HL-60 (cell line): ENCODE measurements around the gene TMEM255B.

Experiments
- DNase-seq, 2 experiments: peaks; one replicate each; pipeline ENCODE4 v3.0.0-alpha.2; 2010 to 2020; ENCODE audit warnings: low read depth in 1 of 2, low spot score in 1 of 2
- H3K27ac ChIP-seq: fragments of 250-450 bp; sonication (Bioruptor Pico); replicated peaks from 2 replicates; pipeline ENCODE4 v1.5.1; 2020; ENCODE audit warnings: mild to moderate bottlenecking, moderate library complexity
- H3K27me3 ChIP-seq: fragments of 250-450 bp; sonication (Bioruptor Pico); 2 replicates; pipeline ENCODE4 v1.5.1; 2021; ENCODE audit warnings: mild to moderate bottlenecking, moderate library complexity; ENCODE audit not compliant: insufficient read depth, poor library complexity, severe bottlenecking
- H3K4me3 ChIP-seq: replicated peaks from 2 replicates; pipeline ENCODE4 v1.5.1; 2011; ENCODE audit warnings: mild to moderate bottlenecking, control low read depth, low read length; ENCODE audit not compliant: insufficient read depth
- CTCF ChIP-seq: IDR thresholded peaks from one replicate; pipeline ENCODE4 v1.5.1; 2011; ENCODE audit warnings: low read length, control low read depth, inconsistent platforms; ENCODE audit not compliant: insufficient read depth
- GABPA ChIP-seq: IDR thresholded peaks from 2 replicates; pipeline ENCODE4 v1.6.1; 2012; ENCODE audit warnings: low read depth
- POLR2AphosphoS5 ChIP-seq: IDR thresholded peaks from 2 replicates; pipeline ENCODE4 v1.6.1; 2012; ENCODE audit warnings: low read depth
- SPI1 ChIP-seq: IDR thresholded peaks from 2 replicates; pipeline ENCODE4 v1.6.1; 2012; ENCODE audit warnings: low read depth, mild to moderate bottlenecking, borderline replicate concordance
- TF ChIP-seq, protein P1 (sequence below): IDR thresholded peaks from 2 replicates; pipeline ENCODE4 v1.6.1; 2012; ENCODE audit warnings: low read depth; ENCODE audit not compliant: insufficient replicate concordance

Gene TMEM255B

GRCh38 chr13:113855012-113855921 lies 96.2 kb downstream of the TMEM255B start:
- no peak for DNase-seq
- TF ChIP-seq GABPA, result no peak
- no peak for TF ChIP-seq POLR2AphosphoS5
- no peak; the same call in 1 of the 2 replicates for TF ChIP-seq SPI1
- TF ChIP-seq CTCF, result no peak
- TF ChIP-seq, protein P1, sequence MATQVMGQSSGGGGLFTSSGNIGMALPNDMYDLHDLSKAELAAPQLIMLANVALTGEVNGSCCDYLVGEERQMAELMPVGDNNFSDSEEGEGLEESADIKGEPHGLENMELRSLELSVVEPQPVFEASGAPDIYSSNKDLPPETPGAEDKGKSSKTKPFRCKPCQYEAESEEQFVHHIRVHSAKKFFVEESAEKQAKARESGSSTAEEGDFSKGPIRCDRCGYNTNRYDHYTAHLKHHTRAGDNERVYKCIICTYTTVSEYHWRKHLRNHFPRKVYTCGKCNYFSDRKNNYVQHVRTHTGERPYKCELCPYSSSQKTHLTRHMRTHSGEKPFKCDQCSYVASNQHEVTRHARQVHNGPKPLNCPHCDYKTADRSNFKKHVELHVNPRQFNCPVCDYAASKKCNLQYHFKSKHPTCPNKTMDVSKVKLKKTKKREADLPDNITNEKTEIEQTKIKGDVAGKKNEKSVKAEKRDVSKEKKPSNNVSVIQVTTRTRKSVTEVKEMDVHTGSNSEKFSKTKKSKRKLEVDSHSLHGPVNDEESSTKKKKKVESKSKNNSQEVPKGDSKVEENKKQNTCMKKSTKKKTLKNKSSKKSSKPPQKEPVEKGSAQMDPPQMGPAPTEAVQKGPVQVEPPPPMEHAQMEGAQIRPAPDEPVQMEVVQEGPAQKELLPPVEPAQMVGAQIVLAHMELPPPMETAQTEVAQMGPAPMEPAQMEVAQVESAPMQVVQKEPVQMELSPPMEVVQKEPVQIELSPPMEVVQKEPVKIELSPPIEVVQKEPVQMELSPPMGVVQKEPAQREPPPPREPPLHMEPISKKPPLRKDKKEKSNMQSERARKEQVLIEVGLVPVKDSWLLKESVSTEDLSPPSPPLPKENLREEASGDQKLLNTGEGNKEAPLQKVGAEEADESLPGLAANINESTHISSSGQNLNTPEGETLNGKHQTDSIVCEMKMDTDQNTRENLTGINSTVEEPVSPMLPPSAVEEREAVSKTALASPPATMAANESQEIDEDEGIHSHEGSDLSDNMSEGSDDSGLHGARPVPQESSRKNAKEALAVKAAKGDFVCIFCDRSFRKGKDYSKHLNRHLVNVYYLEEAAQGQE, result no peak
- Histone ChIP-seq H3K4me3 (no peak overlapping the region), H3K27ac (no peak overlapping the region), H3K27me3 (peaks cover 2% of the 10 kb centered on the region)

DNA sequence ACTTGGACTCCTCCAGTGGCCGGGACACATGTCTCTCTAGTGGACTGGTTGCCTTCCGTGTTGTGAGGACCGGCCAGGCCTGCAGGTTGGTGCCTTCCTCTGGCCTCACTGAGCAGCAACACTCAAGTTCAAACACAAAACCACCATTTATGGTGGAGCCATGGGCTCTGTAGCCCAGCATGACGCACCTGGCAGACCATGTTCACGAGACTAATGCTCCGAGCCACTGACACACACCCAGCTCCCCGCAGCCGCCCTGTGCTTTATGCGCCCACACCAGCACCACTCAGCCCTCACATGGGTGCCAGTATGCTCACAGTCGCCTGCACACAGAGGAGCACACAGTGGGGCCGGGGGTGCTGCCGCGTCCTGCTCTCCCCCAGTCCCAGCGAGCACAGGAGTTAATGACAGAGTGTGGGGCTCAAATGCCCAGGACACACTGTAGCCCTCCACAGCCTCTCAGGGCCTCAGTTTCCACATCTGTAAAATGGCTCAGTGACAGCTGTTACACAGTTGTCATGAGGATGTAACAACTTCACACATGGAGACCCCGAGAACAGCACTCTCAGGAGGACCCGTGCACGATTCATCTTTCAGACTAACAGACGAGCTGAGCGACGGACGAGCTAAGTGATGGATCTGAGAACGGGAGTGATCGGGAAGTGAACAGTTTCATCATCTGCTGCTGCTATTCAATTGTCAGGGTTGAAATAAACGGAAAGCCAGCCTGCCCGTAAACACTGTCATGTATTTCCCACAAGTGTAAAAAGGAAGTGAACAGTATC lies 97.1 kb downstream of the TMEM255B start:
- peaks cover 5% of the 10 kb centered on the region for H3K27me3 ChIP-seq
- TF ChIP-seq POLR2AphosphoS5 (no peak), CTCF (no peak), GABPA (no peak), SPI1 (no peak)
- TF ChIP-seq, protein P1, result no peak
- DNase-seq, result no peak
- no peak overlapping the region for H3K27ac ChIP-seq
- no peak overlapping the region for H3K4me3 ChIP-seq

DNA sequence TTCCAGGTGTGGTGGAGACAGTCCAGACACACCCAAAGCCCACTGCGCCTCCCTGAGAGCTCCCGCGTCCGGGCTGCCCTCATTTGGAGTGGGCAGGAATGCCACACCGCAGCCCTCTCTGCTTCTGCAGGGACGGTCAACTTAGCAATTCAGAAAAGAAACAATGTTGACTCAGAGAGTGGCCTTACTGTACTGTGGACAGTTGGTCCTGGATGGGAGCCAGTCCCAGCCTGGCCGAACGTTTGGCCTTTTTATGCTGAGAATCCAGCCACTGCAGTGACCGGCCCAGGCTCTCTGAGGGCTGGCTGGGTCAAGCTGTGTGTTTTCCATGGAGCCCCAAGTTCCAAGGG lies 97.7 kb downstream of the TMEM255B start:
- Histone ChIP-seq H3K27ac (no peak overlapping the region), H3K27me3 (peaks cover 8% of the 10 kb centered on the region), H3K4me3 (no peak overlapping the region)
- no peak for TF ChIP-seq SPI1
- TF ChIP-seq CTCF, result no peak
- TF ChIP-seq, protein P1, result no peak
- TF ChIP-seq POLR2AphosphoS5, result no peak
- no peak for TF ChIP-seq GABPA
- no peak for DNase-seq
